Hepatic stellate cell (primary cell): ENCODE results near the gene CYP2W1.
"Not testable (repeated sequence)": the region's sequence is repeated elsewhere in the genome, so short reads cannot be mapped to it uniquely, and the experiment has no call there.

ENCODE experiments used
- DNase-seq: peaks from one replicate; pipeline ENCODE4 v3.0.0; 2011; ENCODE audit warnings: low spot score

CYP2W1 gene, protein sequence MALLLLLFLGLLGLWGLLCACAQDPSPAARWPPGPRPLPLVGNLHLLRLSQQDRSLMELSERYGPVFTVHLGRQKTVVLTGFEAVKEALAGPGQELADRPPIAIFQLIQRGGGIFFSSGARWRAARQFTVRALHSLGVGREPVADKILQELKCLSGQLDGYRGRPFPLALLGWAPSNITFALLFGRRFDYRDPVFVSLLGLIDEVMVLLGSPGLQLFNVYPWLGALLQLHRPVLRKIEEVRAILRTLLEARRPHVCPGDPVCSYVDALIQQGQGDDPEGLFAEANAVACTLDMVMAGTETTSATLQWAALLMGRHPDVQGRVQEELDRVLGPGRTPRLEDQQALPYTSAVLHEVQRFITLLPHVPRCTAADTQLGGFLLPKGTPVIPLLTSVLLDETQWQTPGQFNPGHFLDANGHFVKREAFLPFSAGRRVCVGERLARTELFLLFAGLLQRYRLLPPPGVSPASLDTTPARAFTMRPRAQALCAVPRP

DNA sequence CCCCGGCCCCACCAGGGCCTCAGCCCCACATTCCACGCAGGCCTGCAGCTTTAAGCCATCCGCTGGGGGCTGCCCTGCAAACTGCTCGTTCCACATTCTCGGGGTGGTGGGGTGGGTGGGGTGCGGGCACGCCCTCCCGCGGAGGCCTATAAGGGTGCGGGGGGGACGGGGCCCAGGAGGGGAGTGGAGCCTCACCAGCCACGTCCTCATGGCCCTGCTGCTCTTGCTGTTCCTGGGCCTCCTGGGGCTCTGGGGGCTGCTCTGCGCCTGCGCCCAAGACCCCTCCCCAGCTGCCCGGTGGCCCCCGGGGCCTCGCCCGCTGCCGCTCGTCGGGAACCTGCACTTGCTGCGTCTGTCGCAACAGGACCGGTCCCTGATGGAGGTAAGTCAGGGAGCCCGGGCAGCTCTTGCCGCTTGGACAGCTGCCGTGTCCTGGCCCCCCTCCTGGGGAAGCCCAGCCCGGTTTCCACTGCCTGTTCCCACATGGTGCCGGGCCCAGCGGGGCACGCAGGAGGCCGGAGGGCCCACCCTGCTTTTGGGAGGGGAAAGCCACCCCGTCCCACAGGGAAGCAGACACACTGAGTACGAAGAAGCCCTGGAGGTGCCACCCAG lies at the start of gene CYP2W1:
Gene CYP2W1 (plus strand): TSS at position 178 of the 612 bp plus-strand sequence. CDS start 31 bp downstream, at position 209.
- DNase-seq = no peak

DNA sequence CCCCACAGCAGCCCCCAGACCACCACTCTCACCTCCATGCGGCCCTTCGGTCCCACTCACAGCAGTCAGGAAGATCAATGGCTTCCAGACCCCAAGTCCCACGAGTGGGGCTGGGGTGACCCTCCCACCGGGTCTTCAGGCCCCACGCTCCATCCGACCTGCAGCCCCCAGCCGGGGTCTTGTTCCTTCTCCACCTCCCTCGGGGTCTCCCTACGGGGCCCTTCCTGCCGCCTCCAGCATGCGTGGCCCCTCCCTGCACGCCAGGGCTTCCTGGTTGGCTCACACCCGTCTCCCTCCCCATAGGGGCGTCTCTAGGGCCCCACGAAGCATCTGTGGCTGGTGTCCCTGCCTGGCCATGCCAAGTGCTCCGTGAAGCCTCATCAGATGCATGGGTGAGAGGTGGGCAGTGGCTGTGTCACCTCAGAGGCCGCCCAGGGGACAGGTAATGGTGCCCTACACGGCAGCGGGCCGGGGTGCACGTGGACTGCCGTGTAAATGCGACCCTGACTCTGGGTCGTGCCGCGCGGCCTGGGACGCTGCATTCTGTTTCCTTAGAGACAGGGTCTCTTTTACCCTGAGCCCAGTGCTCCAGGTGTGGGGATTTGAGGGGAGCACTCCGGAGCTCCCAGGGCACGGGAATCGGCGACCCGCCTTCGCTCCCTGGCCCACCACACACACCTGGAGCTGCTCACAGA lies 48.4 kb upstream of the CYP2W1 start:
- no peak for DNase-seq

DNA sequence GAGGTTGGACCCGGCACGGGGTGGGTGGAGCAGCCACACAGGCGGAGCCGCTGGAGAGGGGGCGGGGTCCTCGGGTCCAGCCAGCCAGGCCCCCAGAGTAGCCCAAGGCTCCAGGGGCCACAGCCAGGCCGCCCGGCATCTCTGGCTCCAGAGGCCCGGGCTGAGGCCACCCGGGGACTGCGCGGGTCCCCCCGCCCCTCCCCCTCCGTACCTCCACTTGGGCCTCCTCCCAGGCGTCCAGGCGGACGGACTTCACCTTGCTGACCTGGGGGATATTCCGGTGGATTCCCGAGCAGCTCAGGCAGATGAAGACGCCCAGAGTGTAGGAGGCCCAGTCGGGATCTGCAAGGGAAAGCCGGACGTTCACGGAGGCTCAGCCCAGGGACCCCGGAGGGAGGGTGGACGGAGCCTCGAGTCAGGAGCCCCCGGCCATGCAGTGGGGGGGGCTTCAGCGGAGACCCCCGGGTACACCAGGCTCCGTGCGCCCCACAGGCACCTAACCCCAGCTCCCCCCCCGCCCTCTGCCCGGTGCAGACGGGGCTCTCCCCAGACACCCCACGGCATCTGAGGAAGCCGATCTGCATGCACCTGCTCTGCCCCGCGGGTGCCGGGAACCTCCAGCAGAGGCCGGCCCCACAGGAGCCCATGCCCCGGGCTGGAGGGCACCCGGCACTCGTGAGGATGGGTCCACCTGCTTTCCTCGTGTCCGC lies 47.7 kb upstream of the CYP2W1 start:
- no peak for DNase-seq

DNA sequence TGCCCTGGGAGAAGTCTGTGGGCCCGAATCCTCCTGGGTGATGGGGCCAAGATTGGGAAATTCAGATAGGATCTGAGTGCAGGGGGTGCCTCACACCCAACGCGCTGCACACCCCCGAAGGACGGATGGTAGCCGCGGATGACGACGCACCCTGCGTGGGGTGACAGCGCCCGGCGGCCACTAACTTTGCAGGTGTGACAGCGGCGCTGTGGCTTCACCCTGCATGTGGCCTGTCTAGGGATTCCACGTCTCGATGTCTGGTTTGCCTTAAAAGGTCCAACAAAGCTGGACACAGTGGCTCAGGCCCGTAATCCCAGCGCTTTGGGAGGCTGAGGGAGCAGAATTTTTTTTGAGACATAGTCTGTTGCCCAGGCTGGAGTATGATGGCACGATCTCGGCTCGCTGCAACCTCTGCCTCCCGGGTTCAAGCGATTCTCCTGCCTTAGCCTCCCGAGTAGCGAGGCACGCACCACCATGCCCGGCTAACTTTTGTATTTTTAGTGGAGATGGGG lies 47.1 kb upstream of the CYP2W1 start:
- no peak for DNase-seq

DNA sequence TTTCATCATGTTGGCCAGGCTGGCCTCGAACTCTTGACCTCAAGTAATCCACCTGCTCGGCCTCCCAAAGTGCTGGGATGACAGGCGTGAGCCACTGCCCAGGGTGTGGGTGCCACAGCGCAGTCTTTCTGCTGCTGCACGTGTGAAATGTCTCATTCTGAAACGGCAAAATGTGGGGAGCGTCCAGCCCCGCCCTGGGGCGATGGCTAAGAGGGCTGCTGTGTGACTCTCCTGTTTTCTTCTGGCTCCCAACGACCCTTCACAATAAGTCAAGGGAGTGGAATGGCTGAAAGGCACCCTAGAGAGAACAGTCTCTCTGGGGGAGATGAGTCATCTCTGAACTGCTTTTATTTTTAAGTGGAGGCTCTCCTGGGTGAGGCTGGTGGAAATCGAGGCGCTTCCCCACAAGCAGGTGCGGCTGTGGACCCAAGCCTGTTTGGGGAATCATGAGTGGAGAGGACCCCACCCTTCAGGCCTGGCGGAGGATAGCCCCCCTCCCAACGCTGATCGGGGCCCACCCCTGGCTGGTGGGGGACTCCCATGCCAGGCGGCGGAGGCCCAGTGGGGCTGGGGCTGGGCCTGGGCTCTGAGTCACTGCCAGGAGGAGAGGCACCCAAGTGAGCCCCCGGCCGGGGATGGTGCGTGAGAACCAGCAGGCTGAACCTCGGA lies 46.5 kb upstream of the CYP2W1 start:
- peak; percentile 79 for DNase-seq

DNA sequence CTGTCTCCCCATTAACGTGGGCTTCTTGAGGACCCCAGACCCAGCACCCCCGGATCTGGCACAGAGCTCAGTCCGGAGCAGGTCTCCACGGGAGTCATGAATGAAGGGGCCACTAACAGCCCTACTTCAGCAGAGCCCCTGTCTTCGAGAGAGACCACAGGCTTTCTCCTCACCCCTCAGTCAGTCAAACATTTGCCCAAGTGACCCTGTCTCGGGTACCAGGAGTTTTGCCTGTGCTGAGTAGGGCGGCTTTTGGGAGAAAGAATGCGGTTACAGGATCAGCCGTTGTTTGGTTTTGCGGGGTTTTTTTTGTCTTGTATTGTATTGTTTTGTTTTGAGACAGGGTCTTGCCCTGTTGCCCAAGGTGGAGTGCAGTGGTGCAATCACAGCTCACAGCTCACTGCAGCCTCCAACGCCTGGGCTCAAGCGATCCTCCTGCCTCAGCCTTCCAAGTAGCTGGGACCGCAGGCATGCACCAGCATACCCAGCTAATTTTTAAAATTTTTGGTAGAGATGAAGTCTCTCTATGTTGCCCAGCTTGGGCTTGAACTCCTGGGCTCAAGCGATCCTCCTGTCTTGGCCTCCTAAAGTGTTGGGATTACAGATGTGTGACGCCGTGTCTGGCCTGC lies 45.0 kb upstream of the CYP2W1 start:
- DNase-seq = no peak

DNA sequence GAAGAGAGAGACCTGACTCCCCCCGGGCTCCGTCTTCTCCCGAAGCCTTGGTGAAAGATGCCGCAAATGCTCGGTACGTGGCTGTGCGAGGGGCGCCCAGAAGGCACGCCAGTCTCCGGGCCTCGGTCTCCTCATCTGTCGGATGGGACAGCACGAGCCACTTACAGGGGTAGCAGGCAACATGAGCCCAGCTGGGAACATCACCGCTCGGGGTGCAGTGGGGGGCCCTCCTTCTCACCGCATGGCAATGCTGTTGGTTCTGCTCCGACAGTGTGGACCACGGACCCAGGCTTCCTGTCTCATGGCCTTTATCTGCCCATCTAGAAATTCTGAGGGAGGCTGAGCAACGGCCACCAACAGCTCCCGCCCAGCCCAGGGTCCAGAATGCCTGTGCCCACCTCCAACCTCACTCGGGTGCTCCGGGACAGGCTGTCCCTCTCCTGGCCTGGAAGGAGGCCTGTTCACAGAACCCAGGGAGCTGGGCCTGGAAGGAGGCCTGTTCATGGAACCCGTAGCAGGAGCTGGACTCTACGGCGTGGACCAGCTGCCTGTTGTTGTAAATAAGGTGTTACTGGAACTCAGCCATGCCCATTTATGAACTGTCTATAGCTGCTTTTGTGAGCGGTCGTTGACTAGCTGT lies 44.3 kb upstream of the CYP2W1 start:
- DNase-seq = no peak

DNA sequence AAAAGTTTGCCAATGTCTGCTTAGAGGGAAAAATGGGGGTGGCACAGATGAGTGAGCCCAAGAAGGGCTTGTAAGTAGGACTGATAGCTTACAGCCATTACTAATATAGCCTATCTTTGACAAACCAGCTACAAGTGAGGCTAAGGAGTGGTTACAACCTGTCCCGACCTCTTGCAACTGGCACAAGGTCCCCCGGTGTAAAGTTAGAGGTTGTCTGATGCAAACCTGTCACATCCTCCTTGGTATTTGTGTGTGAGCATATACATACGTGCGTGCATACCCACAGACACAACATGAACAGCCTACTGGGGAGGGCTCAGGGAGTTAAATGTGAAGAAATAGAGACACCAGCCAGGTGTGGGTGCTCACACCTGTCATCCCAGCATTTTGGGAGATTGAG lies 43.1 kb upstream of the CYP2W1 start:
- no peak for DNase-seq

DNA sequence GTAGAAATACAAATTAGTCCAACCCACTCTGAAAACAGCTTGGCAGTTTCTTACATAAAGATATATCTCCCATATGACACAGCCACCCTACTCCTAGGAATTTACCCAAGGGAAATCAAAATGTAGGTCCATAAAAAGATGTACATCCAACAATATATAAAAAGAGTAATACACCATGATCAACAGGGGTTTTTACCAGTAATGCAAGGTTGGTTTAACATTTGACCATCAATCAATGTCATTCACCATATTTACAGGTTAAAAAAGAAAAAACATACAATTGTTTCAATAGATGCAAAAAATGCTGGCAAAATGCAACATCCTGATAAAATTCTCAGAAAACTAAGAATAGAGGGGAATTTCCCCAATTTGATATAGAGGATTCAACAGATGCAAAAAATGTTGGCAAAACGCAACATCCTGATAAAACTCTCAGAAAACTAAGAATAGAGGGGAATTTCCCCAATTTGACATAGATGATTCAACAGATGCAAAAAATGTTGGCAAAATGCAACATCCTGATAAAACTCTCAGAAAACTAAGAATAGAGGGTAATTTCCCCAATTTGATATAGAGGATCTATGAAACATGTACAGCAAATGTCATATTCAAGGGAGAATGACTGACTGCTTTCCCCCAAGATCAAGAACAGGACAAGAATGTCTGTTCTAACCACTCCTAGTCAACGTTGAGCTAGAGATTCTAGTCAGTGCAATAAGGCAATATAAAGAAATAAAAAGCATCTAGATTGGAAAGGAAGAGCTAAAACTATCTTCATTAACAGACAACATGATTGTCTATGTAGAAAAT lies 42.2 kb upstream of the CYP2W1 start:
- DNase-seq = no peak

DNA sequence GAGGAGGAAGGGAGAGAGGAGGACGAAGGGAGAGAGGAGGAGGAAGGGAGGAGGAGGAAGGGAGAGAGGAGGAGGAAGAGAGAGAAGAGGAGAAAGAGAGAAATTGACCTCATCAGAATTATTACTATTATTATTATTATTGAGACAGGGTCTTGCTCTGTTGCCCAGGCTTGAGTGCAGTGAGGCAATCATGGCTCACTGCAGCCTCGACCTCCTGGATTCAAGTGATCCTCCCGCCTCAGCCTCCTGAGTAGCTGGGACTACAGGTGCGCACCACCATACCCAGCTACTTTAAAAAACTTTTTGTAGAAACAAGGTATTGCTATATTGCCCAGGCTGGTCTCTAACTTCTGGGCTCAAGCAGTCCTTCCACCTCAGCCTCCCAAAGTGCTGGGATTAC lies 39.2 kb upstream of the CYP2W1 start:
- DNase-seq = not testable (repeated sequence)

DNA sequence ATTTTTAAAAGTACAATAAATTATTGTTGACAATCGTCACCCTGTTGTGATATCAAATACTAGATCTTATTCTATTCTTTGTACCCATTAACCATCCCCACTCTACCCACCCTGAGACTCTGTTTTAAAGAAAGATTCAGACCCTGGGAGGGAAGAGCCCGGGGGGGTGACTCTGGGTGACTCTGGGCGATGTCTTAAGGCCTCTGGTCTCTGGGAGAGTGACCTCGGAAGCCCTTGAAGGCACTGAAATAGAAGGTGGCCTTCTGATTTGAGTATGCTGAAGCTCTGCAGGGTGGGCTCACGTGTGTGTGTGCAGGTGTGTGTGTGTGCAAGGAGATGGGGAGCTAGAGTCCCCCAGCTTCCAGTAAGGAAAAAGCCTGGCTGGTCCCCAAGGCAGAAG lies 38.2 kb upstream of the CYP2W1 start:
- DNase-seq = no peak

DNA sequence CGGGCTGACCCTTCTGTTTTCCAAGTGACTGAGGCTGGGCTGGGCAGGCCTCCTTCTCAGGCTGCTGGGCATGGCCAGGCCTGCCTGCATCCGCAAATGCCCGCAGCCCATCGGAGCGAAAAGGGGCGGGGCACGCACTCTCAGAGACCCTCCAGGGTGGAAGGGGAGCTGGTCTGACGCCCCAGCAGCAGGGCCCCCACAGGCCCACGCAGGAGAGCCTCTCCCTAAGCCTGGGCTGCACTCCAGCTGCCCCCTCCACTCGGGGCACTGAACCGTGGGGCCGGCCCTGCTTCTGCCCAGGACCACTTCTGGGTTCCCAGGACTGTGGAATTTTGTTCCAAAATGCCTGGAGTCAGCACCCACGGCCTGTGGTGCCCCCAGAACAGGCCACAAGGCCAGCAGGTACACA lies 37.8 kb upstream of the CYP2W1 start:
- no peak for DNase-seq

DNA sequence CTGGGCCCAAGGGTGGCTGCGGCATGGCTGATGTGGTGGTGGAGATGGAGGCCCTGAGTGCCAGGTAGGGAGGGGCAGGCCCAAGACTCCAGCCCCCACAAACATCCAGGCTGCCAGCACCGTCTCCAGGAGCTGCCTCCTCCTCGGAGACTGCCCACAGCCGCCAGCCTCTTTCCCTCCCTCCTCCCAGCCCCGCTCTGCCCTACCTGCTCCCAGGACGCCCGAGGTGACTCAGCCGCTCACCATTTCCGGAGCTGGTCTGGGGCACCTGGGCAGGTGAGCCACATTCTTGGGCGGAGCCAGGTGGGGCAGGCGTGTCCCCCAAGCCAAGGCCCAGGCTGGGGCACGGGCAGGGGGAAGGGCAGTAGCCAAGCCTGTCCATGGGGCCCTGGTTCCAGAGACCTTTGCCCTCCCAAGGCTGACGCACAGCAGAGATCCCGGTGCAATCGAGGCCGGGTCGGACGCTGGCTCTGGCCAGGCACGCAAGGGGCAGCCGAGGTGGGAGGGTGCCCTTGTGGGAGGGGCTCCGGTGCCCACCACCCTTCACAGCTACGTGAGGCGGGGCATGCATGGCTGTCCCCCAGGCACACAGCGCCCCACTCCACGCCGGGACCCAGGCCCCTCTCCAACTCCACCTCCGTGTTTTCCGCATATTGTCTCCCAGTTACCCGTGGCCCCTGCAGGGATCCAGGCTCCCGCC lies 37.3 kb upstream of the CYP2W1 start:
- no peak for DNase-seq

DNA sequence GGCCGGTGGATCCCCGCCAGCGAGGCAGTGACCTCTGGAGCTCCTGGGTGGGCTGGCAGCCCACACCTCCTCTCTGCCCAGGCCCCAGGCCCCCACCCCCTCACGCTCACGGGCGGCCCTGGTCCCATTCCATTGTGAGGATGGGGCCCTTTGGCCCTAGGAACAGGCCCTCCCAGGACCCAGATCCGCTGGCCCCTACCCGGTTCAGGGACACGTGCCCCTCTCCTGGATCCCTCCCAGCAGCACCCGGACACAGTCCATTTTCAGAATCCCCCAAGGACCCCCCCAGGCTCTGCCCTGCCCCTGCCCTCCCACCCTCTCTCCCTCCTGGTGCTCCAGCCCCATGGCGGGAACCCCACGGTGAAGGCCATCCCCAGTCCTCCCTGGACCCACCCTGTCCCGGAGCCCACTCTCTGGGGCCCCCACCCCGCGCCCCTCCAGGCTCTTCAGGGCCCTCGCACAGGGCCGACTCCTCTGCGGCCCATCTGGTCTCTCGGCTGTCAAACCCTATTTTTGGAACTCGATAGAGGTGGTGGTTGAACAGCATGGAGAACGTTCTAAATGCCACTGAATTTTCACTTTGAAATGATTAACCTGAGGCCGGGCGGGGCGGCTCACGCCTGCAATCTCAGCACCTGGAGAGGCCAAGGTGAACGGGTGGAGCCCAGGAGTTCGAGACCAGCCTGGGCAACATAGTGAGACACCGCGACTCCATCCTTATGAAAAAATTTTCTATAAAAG lies 36.6 kb upstream of the CYP2W1 start:
- DNase-seq = no peak

DNA sequence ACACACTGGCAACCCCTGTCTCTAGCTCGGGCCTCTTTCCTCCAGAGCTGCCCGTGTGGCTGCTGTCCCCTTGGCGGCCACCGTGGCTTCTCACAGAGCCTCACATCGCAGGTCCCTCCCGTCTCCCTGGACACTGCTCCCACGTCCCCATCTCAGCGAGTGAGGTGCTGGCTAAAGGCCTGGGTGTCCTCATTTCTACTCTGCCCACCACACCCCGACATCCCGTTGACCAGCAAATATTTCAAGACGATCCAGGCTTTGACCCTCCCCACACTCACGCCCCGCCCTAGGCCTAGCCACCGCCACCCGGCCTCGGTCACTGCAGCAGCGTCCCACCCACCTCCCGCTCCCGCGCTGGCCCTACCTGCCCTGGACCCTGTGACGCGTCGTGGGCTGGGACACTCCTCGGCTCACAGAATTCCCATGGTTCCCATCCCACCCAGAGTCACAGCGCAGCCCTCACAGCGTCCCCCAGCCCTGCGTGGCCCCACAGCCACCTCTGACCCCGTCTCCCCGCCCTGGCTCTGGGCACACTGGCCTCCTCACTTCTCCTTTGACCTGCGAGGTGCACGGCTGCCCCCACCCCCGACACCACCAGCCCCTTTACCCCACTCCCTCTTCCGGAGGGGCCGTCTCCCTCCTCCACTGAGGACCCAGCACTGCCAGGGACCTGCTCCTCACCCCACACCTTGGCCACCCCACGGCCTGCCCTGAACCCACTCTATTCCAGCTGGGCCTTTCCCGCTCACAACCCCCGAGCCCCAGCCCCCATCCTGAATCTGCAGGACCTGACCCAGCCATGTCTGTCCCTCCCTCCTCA lies 35.4 kb upstream of the CYP2W1 start:
- no peak for DNase-seq

DNA sequence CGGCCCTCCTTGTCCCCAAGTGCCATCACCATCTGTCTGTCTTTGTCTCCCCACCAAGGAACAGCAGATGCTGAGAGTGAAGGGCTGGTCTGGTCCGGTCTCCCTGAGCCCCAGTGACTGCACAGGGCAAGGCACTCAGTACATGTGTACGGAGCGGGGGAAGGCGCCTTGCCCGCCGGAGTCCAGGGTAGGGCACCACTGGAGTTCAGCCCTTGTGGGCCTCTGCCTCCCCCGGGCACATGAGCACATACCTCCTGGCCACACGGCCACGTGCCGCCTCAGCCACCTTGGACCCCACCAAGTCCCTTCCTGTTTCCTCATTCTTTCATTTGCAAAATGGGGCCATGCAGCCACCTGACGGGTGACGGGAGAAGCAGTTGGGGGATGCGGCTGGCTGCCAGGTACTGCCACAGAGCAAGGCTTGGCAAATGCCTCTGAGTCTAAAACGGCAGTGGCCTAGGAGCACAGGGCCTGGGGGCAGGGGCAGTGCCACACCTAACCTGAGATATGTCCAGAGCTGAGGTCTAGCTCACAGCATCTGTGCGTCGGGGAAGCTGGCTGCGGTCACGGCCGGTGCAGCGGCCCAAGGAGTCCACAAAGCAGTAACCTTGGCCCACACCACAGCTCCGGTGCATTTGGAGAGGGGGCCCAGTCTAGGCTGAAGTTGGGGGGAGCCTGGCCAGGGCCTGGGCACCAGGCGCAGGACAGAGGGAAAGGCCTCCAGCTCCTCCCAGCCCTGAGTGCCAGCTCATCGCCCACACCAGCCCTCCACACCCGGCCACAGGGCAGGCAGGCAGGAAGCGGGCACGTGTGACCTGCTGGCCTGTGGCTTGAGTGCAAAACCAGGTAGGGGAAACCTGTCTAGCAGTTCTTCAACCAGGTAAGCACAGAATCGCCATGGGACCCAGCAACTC lies 33.7 kb upstream of the CYP2W1 start:
- DNase-seq = no peak
